Coronary artery (tissue), 2 donors: ENCODE data around the gene CTNNA3.
A peak's percentile ranks its signal among the peaks of the same experiment; 100 is the strongest.

Source experiments
- DNase-seq: peaks from one replicate; pipeline ENCODE4 v3.0.0-alpha.2; 2017; ENCODE audit warnings: low spot score
- H3K27ac ChIP-seq, 2 donors: fragments of 200-600 bp; sonication (generic); one replicate each; pipeline ENCODE4 v1.5.1; 2016 to 2019
- H3K4me3 ChIP-seq: fragments of 200-600 bp; sonication (generic); 2 replicates; pipeline ENCODE4 v1.5.1; 2016; ENCODE audit warnings: mild to moderate bottlenecking, moderate library complexity
- CTCF ChIP-seq: fragments of 200-600 bp; sonication (generic); IDR thresholded peaks from one replicate; pipeline ENCODE4 v1.5.1; 2019; ENCODE audit warnings: antibody characterized with exemption

The CTNNA3 gene

GRCh38 chr10:67553254-67553653 is 142.7 kb downstream of the CTNNA3 start:
- no peak for DNase-seq
- Histone ChIP-seq H3K4me3 (no peak overlapping the region), H3K27ac (no peak overlapping the region)
- no peak for TF ChIP-seq CTCF

GRCh38 chr10:67550838-67551402 is 145.1 kb downstream of the CTNNA3 start:
- H3K4me3 ChIP-seq = no peak overlapping the region
- no peak for DNase-seq
- TF ChIP-seq CTCF = no peak

GRCh38 chr10:67550046-67550445 is 145.9 kb downstream of the CTNNA3 start:
- no peak overlapping the region for H3K4me3 ChIP-seq
- no peak overlapping the region for H3K27ac ChIP-seq
- TF ChIP-seq CTCF = no peak
- DNase-seq = no peak

More at GRCh38 chr10:67550838-67551402, 145.1 kb downstream of the CTNNA3 start:
- H3K27ac ChIP-seq = no peak overlapping the region

- no peak overlapping the region for H3K27ac ChIP-seq
- H3K4me3 ChIP-seq = peak overlapping the region; percentile 31
- no peak for TF ChIP-seq CTCF
- no peak for DNase-seq
Measured at GRCh38 chr10:67549390-67549789, 146.6 kb downstream of the CTNNA3 start.

- DNase-seq = no peak
- Histone ChIP-seq H3K4me3 (no peak overlapping the region), H3K27ac (no peak overlapping the region)
- no peak for TF ChIP-seq CTCF
Measured at GRCh38 chr10:67541411-67541810, 154.6 kb downstream of the CTNNA3 start.

- Histone ChIP-seq H3K4me3 (no peak overlapping the region), H3K27ac (no peak overlapping the region)
- no peak for TF ChIP-seq CTCF
Measured at GRCh38 chr10:67539312-67539711, 156.7 kb downstream of the CTNNA3 start.

GRCh38 chr10:67537906-67538305 is 158.1 kb downstream of the CTNNA3 start:
- no peak for DNase-seq
- TF ChIP-seq CTCF = no peak
- no peak overlapping the region for H3K4me3 ChIP-seq
- H3K27ac ChIP-seq = no peak overlapping the region

More at GRCh38 chr10:67539312-67539711, 156.7 kb downstream of the CTNNA3 start:
- DNase-seq = no peak
